HCT116 (cell line): Measurements from ENCODE around the gene ANTXR2. TPM values are rescaled to one million over a fixed set of nuclear protein-coding genes. Genes with fewer than 3 reads are reported as not detected.

Source experiments
- ATAC-seq: fragments of 200-7000 bp; cut with Tn5 transposase; 2 replicates; pipeline ENCODE4 v1.9.1; 2020; ENCODE audit warnings: mild to moderate bottlenecking, moderate library complexity
- BruUV-seq: library from RNA; stranded (reverse); fragments of 400-500 nt; replicated peaks from 2 replicates; lab custom pipeline; 2021; lab: Mats Ljungman, UMichigan
- CTCF ChIA-PET: fragments of 300-600 bp; sonication (Branson Sonifier 250); formaldehyde crosslinking; loops from one replicate; lab custom pipeline; 2021; ENCODE audit warnings: antibody characterized with exemption; lab: Charles Lee
- POLR2A ChIA-PET: fragments of 300-600, 350-600 bp; sonication (Branson Sonifier 250); formaldehyde crosslinking; loops from one replicate; lab custom pipeline; 2021; ENCODE audit warnings: antibody characterized with exemption; lab: Charles Lee
- RAD21 ChIA-PET, 2 experiments: fragments of 300-600 bp; sonication (Branson Sonifier 250); formaldehyde crosslinking; loops; one replicate each; lab custom pipeline; 2023; ENCODE audit warnings: low total read pairs in 2 of 2; ENCODE audit not compliant: uncharacterized antibody in 2 of 2, unreplicated experiment in 2 of 2, low non-redundant PET in 1 of 2; lab: Charles Lee
- DNase-seq: peaks from one replicate; pipeline ENCODE4 v3.0.0-alpha.2; 2010; ENCODE audit warnings: low read depth, low spot score
- H2AFZ ChIP-seq: fragments of 200-600 bp; shearing (Covaris generic), sonication (generic); 2 replicates; pipeline ENCODE4 v1.6.1; 2017; ENCODE audit warnings: low read depth, mixed run types, mixed read lengths, antibody characterized with exemption, low read length; ENCODE audit not compliant: poor library complexity, severe bottlenecking
- H3K27ac ChIP-seq: 2 replicates; pipeline ENCODE4 v1.5.1; 2012; ENCODE audit warnings: low read depth, low read length
- H3K27me3 ChIP-seq: fragments of 200-600 bp; sonication (generic); 2 replicates; pipeline ENCODE4 v1.6.1; 2016; ENCODE audit warnings: mixed run types, low read length, mixed read lengths; ENCODE audit not compliant: insufficient read depth
- H3K36me3 ChIP-seq, 2 experiments: fragments of 200-500 bp in 1 of 2; fragments of 200-600 bp in 1 of 2; sonication (Bioruptor generic) in 1 of 2; sonication (generic) in 1 of 2; 2 replicates each; pipeline versions ENCODE4 v1.5.1 to v1.6.1; 2014 to 2016; ENCODE audit warnings: low read length in 2 of 2, inconsistent platforms in 1 of 2, mixed read lengths in 1 of 2, mixed run types in 1 of 2; ENCODE audit not compliant: insufficient read depth in 2 of 2, control insufficient read depth in 1 of 2
- H3K4me1 ChIP-seq, 2 experiments: fragments of 200-600 bp in 1 of 2; sonication (generic) in 1 of 2; 2 replicates each; pipeline versions ENCODE4 v1.5.1 to v1.6.1; 2012 to 2017; ENCODE audit warnings: low read length in 2 of 2, inconsistent platforms in 1 of 2, mild to moderate bottlenecking in 1 of 2, mixed read lengths in 1 of 2, mixed run types in 1 of 2, moderate library complexity in 1 of 2; ENCODE audit not compliant: insufficient read depth in 2 of 2, control insufficient read depth in 1 of 2
- H3K4me2 ChIP-seq: fragments of 200-600 bp; sonication (generic); 2 replicates; pipeline ENCODE4 v1.6.1; 2017; ENCODE audit warnings: mixed run types, low read length, mixed read lengths
- H3K4me3 ChIP-seq, 2 experiments: fragments of 200-600 bp in 1 of 2; sonication (generic) in 1 of 2; replicated peaks in 1 of 2; 2 replicates each; pipeline ENCODE4 v1.5.1; 2011 to 2016; ENCODE audit warnings: low read length in 2 of 2, control low read depth in 1 of 2, low read depth in 1 of 2, mild to moderate bottlenecking in 1 of 2, mixed read lengths in 1 of 2, mixed run types in 1 of 2
- H3K79me2 ChIP-seq: fragments of 200-600 bp; sonication (generic); 2 replicates; pipeline ENCODE4 v1.6.1; 2017; ENCODE audit warnings: mild to moderate bottlenecking, mixed run types, low read length, moderate library complexity, mixed read lengths; ENCODE audit not compliant: insufficient read depth
- H3K9ac ChIP-seq: fragments of 200-600 bp; sonication (generic); 2 replicates; pipeline ENCODE4 v1.6.1; 2016; ENCODE audit warnings: low read length, mixed read lengths
- H3K9me2 ChIP-seq: fragments of 200-600 bp; sonication (generic), shearing (Covaris generic); 2 replicates; pipeline ENCODE4 v1.6.1; 2017; ENCODE audit warnings: mixed run types, mild to moderate bottlenecking, moderate library complexity; ENCODE audit not compliant: insufficient read depth
- H3K9me3 ChIP-seq, 2 experiments: fragments of 200-500 bp in 1 of 2; fragments of 200-600 bp in 1 of 2; sonication (Bioruptor generic) in 1 of 2; sonication (generic) in 1 of 2; 2 replicates each; pipeline ENCODE4 v1.6.1; 2014 to 2017; ENCODE audit warnings: low read length in 2 of 2, mixed read lengths in 2 of 2, inconsistent platforms in 1 of 2, low read depth in 1 of 2, mild to moderate bottlenecking in 1 of 2, mixed run types in 1 of 2, moderate library complexity in 1 of 2; ENCODE audit not compliant: control insufficient read depth in 1 of 2, insufficient read depth in 1 of 2
- H4K20me1 ChIP-seq: fragments of 200-600 bp; sonication (generic), shearing (Covaris generic); 2 replicates; pipeline ENCODE4 v1.6.1; 2017; ENCODE audit warnings: mixed run types, mild to moderate bottlenecking, moderate library complexity; ENCODE audit not compliant: insufficient read depth
- CBX3 ChIP-seq: IDR thresholded peaks from 2 replicates; pipeline ENCODE4 v1.6.1; 2012; ENCODE audit warnings: low read depth
- CEBPB ChIP-seq: IDR thresholded peaks from 2 replicates; pipeline ENCODE4 v1.6.1; 2012; ENCODE audit warnings: low read depth
- EGR1 ChIP-seq: IDR thresholded peaks from 2 replicates; pipeline ENCODE4 v1.6.1; 2012; ENCODE audit warnings: low read depth
- ELF1 ChIP-seq: IDR thresholded peaks from 2 replicates; pipeline ENCODE4 v1.6.1; 2012; ENCODE audit warnings: low read depth, borderline replicate concordance
- EZH2 ChIP-seq: fragments of 200-600 bp; sonication (generic); IDR thresholded peaks from 2 replicates; pipeline ENCODE4 v1.6.1; 2017; ENCODE audit warnings: antibody characterized with exemption, mixed run types
- FOSL1 ChIP-seq: IDR thresholded peaks from 2 replicates; pipeline ENCODE4 v1.6.1; 2012; ENCODE audit warnings: low read depth
- JUND ChIP-seq: IDR thresholded peaks from 2 replicates; pipeline ENCODE4 v1.6.1; 2012
- POLR2AphosphoS5 ChIP-seq: IDR thresholded peaks from 2 replicates; pipeline ENCODE4 v1.6.1; 2011; ENCODE audit warnings: mild to moderate bottlenecking, low read depth, low read length, moderate library complexity
- SIN3A ChIP-seq: IDR thresholded peaks from 2 replicates; pipeline ENCODE4 v1.6.1; 2012; ENCODE audit warnings: low read depth
- SP1 ChIP-seq: IDR thresholded peaks from 2 replicates; pipeline ENCODE4 v1.6.1; 2012; ENCODE audit warnings: low read depth
- SRF ChIP-seq: IDR thresholded peaks from 2 replicates; pipeline ENCODE4 v1.6.1; 2012; ENCODE audit warnings: low read depth
- TCF7L2 ChIP-seq: IDR thresholded peaks from 2 replicates; pipeline ENCODE4 v1.7.0; 2011; ENCODE audit warnings: borderline replicate concordance, inconsistent platforms; ENCODE audit not compliant: insufficient read depth, insufficient read length; ENCODE audit errors: extremely low read depth
- YY1 ChIP-seq: IDR thresholded peaks from 2 replicates; pipeline ENCODE4 v1.6.1; 2011; ENCODE audit warnings: low read length, low read depth, moderate library complexity, mild to moderate bottlenecking; ENCODE audit not compliant: insufficient replicate concordance; ENCODE audit errors: extremely low read depth
- ZFX ChIP-seq: fragments of 450-650 bp; IDR thresholded peaks from 2 replicates; pipeline ENCODE4 v1.6.1; 2017
- ZNF274 ChIP-seq: fragments of 200-500 bp; sonication (Bioruptor generic); IDR thresholded peaks from 2 replicates; pipeline ENCODE4 v1.6.1; 2014; ENCODE audit warnings: mild to moderate bottlenecking, low read depth, low read length, inconsistent platforms
- intact Hi-C: fragments of 100-400 bp; cut with micrococcal nuclease; formaldehyde crosslinking; loops from 2 replicates; pipeline ENCODE4 v1.10.0; 2022
- total RNA-seq: library from RNA; stranded (reverse); gene quantifications from one replicate; pipeline ENCODE4 v1.2.1, GENCODE V29; 2021; ENCODE audit not compliant: unreplicated experiment
- TF ChIP-seq, protein P1 (sequence below): IDR thresholded peaks from 2 replicates; pipeline ENCODE4 v1.6.1; 2012
- TF ChIP-seq, protein P2 (sequence below): IDR thresholded peaks from 2 replicates; pipeline ENCODE4 v1.6.1; 2012
- TF ChIP-seq, protein P3 (sequence below): IDR thresholded peaks from 2 replicates; pipeline ENCODE4 v1.6.1; 2011; ENCODE audit warnings: mild to moderate bottlenecking, low read length, moderate library complexity; ENCODE audit not compliant: insufficient replicate concordance; ENCODE audit errors: extremely low read depth
- TF ChIP-seq, protein P4 (sequence below), 3 experiments: fragments of 200-600 bp in 1 of 3; sonication (generic) in 1 of 3; IDR thresholded peaks in 2 of 3; conservative IDR thresholded peaks in 1 of 3; 2 replicates each; pipeline ENCODE4 v1.5.1; 2012 to 2017; ENCODE audit warnings: low read depth in 2 of 3, low read length in 2 of 3, antibody characterized with exemption in 1 of 3, borderline replicate concordance in 1 of 3, control low read depth in 1 of 3, mild to moderate bottlenecking in 1 of 3, mixed read lengths in 1 of 3, mixed run types in 1 of 3, moderate library complexity in 1 of 3; ENCODE audit not compliant: insufficient read depth in 1 of 3

Gene ANTXR2
- total RNA-seq, 1 experiment from 2014 or later, result 6.3 TPM

DNA sequence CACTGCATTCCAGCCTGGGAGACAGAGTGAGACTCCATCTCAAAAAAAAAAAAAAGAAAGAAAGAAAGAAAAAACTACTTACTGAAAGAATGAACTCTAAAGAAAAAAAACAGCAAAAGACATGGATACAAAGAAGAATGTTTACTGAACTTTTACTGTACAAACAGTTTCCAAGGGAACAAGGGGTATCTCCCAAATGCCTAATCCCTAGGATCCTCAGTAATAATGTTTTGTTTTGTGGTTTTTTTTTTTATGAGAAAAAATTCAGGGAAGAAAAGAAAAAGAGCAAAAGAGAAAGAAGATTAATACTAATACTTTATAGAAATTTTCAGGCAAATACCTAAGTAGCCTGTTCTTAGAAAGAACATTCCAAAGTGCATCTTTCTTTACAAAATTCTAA, 63.2 kb downstream of the ANTXR2 start:
- Histone ChIP-seq H4K20me1 (no peaks in the 10 kb centered on the region), H3K9ac (no peak overlapping the region), H3K9me2 (no peaks in the 10 kb centered on the region), H3K27me3 (no peaks in the 10 kb centered on the region), H3K27ac (no peak overlapping the region), H2AFZ (no peak overlapping the region), H3K9me3 (no peaks in the 10 kb centered on the region), H3K4me3 (no peak overlapping the region), H3K4me1 (no peaks in the 10 kb centered on the region), H3K4me2 (no peak overlapping the region), H3K79me2 (no peaks in the 10 kb centered on the region), H3K36me3 (no peaks in the 10 kb centered on the region)
- ChIA-PET RAD21 (no interaction called here), CTCF (no interaction called here), POLR2A (no interaction called here)
- DNase-seq (no peak), ATAC-seq (no peak)
- intact Hi-C loops, result no loop called here
- BruUV-seq, result no TSS peak
- TF ChIP-seq, protein P1, sequence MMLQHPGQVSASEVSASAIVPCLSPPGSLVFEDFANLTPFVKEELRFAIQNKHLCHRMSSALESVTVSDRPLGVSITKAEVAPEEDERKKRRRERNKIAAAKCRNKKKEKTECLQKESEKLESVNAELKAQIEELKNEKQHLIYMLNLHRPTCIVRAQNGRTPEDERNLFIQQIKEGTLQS, result no peak
- TF ChIP-seq EZH2 (no peak), YY1 (no peak), EGR1 (no peak), ELF1 (no peak), ZNF274 (no peak)
- TF ChIP-seq, protein P2, sequence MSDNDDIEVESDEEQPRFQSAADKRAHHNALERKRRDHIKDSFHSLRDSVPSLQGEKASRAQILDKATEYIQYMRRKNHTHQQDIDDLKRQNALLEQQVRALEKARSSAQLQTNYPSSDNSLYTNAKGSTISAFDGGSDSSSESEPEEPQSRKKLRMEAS, result no peak

DNA sequence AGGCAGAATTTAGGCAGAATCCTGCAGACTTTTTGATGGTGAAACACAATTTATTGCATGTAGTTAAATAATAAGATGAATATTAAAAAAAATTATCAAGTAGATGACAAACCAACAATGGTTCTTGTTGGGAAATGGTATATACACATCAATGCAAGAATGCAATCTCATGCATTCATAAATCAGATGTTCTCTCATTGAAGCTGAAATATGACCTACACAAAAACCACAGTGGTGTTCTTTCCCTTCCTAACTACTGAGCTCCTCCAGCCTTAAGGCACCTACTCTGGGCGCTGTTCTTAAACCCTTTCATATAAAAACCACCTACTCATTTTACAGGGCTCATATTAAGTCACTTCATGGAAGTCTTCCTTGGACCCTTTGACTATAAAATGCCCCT, 64.1 kb downstream of the ANTXR2 start:
- POLR2A ChIA-PET, result no interaction called here
- H2AFZ ChIP-seq, result no peak overlapping the region
- no peak overlapping the region for H3K9ac ChIP-seq
- no peaks in the 10 kb centered on the region for H3K4me1 ChIP-seq
- H3K4me2 ChIP-seq, result no peak overlapping the region
- H4K20me1 ChIP-seq, result no peaks in the 10 kb centered on the region
- RAD21 ChIA-PET, result no interaction called here
- no peak overlapping the region for H3K4me3 ChIP-seq
- intact Hi-C loops, result no loop called here
- no peaks in the 10 kb centered on the region for H3K9me3 ChIP-seq
- TF ChIP-seq POLR2AphosphoS5 (no peak), SIN3A (no peak), JUND (no peak), SRF (no peak), TCF7L2 (no peak), SP1 (no peak), EZH2 (no peak), EGR1 (no peak), CEBPB (no peak), ZFX (no peak), FOSL1 (no peak), CBX3 (no peak), ELF1 (no peak), YY1 (no peak)
- TF ChIP-seq, protein P3, sequence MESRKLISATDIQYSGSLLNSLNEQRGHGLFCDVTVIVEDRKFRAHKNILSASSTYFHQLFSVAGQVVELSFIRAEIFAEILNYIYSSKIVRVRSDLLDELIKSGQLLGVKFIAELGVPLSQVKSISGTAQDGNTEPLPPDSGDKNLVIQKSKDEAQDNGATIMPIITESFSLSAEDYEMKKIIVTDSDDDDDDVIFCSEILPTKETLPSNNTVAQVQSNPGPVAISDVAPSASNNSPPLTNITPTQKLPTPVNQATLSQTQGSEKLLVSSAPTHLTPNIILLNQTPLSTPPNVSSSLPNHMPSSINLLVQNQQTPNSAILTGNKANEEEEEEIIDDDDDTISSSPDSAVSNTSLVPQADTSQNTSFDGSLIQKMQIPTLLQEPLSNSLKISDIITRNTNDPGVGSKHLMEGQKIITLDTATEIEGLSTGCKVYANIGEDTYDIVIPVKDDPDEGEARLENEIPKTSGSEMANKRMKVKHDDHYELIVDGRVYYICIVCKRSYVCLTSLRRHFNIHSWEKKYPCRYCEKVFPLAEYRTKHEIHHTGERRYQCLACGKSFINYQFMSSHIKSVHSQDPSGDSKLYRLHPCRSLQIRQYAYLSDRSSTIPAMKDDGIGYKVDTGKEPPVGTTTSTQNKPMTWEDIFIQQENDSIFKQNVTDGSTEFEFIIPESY, result no peak
- TF ChIP-seq, protein P4, sequence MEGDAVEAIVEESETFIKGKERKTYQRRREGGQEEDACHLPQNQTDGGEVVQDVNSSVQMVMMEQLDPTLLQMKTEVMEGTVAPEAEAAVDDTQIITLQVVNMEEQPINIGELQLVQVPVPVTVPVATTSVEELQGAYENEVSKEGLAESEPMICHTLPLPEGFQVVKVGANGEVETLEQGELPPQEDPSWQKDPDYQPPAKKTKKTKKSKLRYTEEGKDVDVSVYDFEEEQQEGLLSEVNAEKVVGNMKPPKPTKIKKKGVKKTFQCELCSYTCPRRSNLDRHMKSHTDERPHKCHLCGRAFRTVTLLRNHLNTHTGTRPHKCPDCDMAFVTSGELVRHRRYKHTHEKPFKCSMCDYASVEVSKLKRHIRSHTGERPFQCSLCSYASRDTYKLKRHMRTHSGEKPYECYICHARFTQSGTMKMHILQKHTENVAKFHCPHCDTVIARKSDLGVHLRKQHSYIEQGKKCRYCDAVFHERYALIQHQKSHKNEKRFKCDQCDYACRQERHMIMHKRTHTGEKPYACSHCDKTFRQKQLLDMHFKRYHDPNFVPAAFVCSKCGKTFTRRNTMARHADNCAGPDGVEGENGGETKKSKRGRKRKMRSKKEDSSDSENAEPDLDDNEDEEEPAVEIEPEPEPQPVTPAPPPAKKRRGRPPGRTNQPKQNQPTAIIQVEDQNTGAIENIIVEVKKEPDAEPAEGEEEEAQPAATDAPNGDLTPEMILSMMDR (IDR thresholded peaks at IDR 0.05 in 2 of 3, conservative IDR thresholded peaks at IDR 0.05 in 1 of 3; ENCODE audit: borderline replicate concordance in 1 of 3, insufficient read depth in 1 of 3, low read depth in 2 of 3, low read length in 2 of 3), result no peak
- H3K9me2 ChIP-seq, result no peaks in the 10 kb centered on the region
- BruUV-seq, result no TSS peak
- ATAC-seq (no peak), DNase-seq (no peak)
- H3K36me3 ChIP-seq, result no peaks in the 10 kb centered on the region
- CTCF ChIA-PET, result no interaction called here
- no peak overlapping the region for H3K27ac ChIP-seq
- no peaks in the 10 kb centered on the region for H3K27me3 ChIP-seq
- no peaks in the 10 kb centered on the region for H3K79me2 ChIP-seq
